ENCODE measurements around the gene SLC13A2.
"Not testable (repeated sequence)": the region's sequence is repeated elsewhere in the genome, so short reads cannot be mapped to it uniquely, and the experiment has no call there.

SLC13A2 gene

DNA sequence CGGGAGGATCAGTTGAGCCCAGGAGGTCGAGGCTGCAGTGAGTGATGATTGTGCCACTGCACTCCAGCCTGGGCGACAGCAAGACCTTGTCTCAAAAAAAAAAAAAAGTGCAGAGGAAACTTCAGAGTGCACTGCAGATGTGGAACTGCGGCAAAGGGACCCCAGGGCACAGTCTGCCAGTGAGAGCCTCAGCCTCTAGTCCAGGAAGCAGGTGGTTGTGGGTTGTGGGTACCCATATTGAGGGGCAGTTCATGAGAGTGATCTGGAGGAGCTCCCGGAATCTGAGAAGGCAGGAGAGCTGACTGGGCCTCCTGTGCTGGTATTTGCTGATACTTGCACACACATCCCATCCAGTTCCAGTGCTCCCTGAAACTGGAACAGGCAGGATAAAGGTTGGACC, 45.8 kb downstream of the SLC13A2 start:
- no peak for DNase-seq

DNA sequence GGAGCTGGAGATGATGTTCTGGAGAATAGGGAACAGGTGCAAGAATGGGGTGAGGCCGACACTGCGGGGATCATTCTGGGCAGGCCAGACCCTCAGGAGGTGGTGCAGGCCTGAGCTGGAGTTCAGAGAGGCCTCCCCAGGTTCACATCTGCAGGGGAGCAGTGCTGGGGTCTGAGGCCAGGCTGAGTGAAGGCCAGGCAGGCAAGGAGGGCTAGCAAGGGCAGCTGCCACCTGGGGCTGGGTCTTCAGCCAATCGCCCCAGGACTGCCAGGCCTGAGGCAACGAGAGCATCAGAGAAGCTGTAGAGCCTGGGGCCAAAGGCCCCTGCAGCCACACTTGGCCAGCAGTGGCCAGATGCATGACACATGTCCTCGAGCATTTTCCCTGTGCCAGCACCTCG, 47.2 kb downstream of the SLC13A2 start:
- no peak for DNase-seq

- DNase-seq, result no peak
Observed at GRCh38 chr17:28521311-28522085, 48.1 kb downstream of the SLC13A2 start.

GRCh38 chr17:28522281-28522680, 48.8 kb downstream of the SLC13A2 start:
- DNase-seq, result not testable (repeated sequence)

DNA sequence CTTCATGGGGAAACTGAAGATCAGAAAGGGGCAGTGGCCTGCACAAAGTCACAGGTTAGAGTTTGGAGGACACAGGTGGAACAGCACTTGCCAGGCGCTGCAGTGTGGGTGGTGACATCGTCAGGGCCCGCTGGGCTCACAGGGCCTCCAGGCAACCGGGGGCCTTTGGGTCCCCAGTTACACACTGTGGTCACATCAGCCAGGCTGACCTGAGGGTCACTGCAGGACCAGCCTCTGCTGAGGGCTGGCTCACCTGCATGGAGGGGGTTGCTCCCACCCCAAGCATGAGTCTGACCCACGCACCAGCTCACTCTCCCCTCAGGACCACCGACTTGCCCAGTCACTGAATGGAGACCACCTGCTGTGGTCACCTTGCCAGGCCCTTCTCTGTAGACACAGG, 49.7 kb downstream of the SLC13A2 start:
- no peak for DNase-seq

DNA sequence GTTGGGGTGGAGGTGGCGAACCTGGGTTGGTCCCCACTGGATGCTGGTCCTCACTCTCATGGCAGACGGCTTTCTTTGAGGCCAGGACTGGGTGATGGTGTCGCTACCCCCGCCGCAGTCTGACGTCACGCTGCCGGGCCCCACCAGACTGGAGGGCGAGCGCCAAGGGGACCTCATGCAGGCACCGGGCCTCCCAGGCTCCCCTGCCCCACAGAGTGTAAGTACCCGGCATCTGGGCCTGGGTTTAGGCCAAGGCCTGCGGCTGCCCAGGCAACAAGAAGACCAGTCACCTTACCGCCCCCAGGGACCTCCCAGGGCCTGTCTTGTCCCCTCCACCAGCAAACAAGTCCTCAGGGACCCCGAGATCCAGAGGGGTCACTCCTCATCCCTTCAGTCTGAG, 50.4 kb downstream of the SLC13A2 start:
- no peak for DNase-seq

GRCh38 chr17:28524476-28525424, 51.3 kb downstream of the SLC13A2 start:
- DNase-seq, result no peak

DNA sequence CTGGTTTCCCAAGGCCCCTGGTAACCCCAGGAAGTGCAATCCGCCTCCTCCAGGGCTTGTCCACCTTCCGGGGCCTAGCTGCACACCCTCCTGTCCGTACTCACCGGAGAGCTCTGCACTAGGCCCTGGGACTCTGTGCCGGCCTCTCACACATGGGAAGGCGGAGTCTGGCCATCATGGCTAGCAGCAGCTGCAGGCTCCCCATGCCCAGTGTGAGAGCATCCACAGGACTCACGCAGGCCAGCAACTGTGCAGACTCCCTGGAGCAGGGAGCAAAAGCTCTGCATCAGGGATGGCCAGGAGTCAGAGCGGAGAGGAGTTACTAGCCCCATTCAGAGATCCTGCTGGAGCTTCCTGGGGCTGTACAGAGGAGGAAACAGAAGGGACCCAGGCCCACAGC, 52.9 kb downstream of the SLC13A2 start:
- DNase-seq, result no peak

DNA sequence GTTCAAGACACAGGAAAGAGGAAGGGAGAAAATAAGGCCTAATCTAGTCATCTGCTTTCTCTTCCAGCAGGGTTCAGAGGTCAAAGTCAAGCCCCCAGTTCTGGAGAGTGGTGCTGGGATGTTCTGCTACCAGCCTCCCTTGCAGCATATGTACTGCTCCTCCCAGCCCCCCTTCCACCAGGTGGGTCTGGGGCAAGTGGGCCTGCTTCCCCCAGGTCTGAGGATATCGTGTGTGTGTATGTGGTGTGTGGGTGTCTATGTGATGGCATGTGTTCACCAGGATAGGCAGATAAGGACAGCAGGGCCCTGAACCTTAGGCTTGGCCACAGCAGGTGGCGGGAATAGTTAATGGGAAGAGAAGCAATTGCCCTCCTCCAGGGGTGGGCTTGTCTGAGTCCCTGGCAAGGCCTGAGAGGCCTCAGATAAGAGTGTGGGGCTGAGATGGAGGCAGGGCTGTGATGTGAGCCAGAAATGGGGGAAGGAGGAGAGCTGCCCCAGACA, 53.8 kb downstream of the SLC13A2 start:
- no peak for DNase-seq

GRCh38 chr17:28527859-28528258, 54.4 kb downstream of the SLC13A2 start:
- DNase-seq, result no peak

GRCh38 chr17:28528327-28529012, 55.0 kb downstream of the SLC13A2 start:
- DNase-seq, result no peak

- no peak for DNase-seq
Observed at GRCh38 chr17:28529013-28529400, 55.6 kb downstream of the SLC13A2 start.

DNA sequence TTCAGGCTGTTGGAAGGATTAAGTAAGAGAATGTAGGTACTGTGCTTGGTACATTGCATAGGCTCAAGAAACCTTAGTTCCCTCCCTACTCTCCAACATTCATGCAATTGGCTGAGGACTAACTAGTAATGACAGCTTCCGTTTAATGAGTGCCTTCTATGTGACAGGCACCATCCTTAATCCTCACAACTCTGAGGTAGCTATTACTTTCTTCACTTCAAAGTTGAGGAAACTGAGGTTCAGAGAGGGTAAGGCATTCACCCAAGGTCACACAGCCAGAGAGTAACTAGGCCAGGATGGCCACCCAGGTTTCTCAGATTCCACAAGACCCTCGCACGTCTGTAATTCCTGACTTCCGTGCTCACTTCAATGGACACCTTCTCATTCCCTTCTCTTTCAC, 56.8 kb downstream of the SLC13A2 start:
- DNase-seq, result no peak

DNA sequence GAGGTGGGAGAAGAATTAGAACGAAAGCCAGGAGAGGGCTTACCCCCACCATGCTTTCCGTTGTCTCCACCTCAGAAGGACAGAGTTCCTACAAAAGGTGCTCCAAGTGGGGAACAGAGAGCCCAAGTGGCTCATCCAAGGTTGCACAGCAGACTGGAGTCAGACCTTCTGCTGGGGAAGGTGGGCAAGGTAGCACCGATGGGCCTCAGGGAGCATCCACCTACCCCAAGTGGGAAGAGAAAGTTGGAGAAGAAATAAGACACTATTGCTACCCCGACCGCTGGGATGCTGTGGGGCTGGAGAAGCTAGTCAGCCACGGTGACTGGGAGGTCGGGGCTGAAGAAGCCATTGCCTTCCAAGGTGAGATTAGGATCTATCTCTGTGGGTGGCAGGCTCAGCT, 57.5 kb downstream of the SLC13A2 start:
- no peak for DNase-seq

DNA sequence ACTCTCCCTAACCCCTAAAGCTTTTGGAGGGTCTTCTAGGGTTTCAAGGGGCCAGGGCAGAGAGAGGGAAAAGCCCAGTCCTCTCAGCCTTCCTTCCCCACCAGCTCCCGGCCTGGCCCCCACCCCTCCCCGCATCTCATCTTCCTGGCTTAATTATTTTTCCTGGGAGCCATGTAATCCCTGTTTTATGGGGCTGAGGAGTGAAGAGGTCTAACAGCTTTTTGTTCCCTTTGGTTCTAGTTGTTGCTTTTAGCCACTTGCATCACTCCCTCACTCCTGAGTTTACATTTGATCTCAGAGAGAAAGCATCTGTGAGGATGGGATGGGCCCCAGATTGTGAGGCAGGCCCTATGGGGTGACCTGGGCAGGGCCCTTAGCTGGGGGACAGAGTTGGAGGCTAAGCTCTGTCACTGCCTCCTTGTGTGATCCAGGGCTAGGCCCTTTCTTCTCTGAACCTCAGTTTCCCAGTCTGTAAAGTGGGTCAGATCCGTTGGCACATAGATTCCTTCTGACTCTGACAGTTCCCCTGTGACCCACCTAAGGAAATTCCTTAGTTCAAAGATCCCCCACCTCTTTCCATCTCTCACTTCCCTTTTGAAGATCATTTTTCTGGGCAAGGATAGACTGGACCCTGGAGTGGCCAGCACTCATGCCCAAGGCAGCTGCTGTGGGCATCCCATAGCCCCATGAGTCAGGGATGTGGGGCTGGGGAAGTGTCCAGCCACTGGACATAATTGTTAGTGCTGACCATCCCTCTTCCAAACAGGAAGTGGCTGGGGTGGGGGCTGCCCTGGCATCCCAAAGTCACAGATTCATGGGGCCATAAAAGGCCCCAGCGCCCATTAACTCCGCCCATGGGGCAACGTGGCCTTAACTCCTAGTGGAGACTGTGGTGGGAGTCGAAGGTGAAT, 58.9 kb downstream of the SLC13A2 start:
- DNase-seq, result no peak

DNA sequence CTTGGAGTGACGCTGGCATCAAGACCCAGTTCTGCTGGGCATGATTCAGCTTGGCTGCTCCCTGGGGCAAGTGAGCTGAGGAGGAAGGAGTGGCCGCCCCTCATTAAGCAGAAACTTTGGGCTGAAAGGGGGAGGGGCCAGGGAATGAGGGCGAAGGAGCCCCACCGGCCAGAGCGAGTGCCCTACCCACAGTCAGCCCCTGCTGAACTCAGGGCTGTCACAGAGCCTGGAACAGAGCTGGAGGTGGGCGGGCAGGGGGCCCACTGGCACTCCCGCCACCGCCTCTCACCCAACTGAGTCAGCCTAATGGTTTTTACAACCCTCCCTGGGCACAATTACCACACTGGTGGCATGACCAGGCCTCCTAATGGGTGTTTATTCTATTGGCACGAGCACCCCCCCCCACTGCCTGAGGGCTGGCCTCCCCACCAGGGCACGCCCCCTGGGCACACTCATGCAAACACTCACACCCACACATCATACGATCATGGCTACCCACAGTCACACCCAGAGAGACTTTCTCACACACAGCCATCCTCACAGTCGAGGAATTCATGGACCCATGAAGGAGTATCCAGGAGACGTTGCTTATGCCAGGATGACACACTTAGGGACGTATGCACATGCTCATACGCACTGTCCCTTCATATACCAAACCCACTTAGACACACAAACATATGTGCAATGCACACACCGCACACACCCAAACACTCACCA, 59.8 kb downstream of the SLC13A2 start:
- no peak for DNase-seq

GRCh38 chr17:28534740-28535375, 61.4 kb downstream of the SLC13A2 start:
- DNase-seq, result no peak

- DNase-seq, result no peak
Observed at GRCh38 chr17:28536532-28537218, 63.2 kb downstream of the SLC13A2 start.

DNA sequence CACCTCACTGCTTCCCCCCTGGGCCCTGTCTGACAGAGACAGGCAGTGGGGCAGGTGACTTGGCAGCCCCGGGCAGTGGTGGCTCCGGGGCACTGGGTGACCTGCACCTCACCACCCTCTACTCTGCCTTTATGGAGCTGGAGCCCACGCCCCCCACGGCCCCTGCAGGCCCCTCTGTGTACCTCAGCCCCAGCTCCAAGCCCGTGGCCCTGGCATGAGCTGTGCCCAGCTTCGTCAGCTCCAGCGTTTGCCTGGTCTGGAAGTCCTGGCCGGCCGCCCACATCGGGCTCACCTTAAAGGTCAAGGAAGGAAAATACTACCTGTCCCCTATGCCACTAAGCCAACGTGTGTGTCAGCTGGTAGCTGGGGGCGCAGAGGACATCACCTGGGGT, 63.8 kb downstream of the SLC13A2 start:
- DNase-seq, result no peak

- no peak for DNase-seq
Observed at GRCh38 chr17:28538296-28538895, 65.0 kb downstream of the SLC13A2 start.
